Muscle of arm (tissue), 12 donors: ENCODE data around the gene KLC3. TPM values are rescaled to one million over a fixed set of nuclear protein-coding genes. Genes with fewer than 3 reads are reported as not detected.

Source experiments
- DNase-seq: peaks from one replicate; pipeline ENCODE4 v3.0.0-alpha.2; 2013
- polyA plus RNA-seq, 12 donors: library from polyadenylated mRNA; unstranded; fragments of 120-200 nt; gene quantifications; one replicate each; pipeline ENCODE4 v1.2.1, GENCODE V29; 2013; ENCODE audit not compliant: insufficient read length in 12 of 12

Gene KLC3
- polyA plus RNA-seq, 12 donors, result 0.12 to 23.1 (median 0.25) TPM; not detected in 3

- no peak for DNase-seq
Observed at GRCh38 chr19:45347570-45348366, 7.2 kb downstream of the KLC3 start.

DNA sequence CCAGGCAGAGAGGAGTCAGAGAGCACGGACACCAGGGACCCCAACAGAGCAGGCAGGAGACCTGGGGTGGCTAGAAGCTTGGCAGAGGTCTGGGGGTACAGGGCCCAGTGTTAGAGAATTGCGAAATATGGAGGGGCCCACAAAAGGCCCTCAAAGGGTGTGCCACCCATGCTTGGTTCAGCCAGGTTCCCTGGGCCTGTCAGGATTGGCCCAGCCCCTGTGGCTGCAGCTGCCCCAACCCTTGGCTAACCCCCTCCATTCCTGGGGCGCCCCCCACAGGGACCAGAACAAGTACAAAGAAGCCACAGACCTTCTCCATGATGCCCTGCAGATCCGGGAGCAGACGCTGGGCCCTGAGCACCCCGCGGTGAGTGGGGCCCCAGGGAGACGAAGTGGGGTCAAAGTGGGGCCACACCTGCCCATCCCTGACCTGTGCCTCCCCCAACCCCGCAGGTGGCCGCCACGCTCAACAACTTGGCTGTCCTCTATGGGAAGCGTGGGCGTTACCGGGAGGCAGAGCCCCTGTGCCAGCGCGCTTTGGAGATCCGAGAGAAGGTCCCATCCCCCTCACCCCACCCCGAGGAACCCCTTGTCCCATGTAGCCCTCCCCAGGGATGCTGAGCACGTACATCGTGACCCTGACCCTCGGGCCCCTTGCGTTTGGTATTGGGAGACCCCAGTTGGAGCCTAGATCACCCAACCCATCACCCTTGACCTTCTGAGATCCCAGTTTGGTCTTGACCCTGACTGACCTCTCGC, 8.0 kb downstream of the KLC3 start:
- no peak for DNase-seq

GRCh38 chr19:45349126-45349415, 8.5 kb downstream of the KLC3 start:
- no peak for DNase-seq

GRCh38 chr19:45349430-45349941, 8.9 kb downstream of the KLC3 start:
- no peak for DNase-seq

DNA sequence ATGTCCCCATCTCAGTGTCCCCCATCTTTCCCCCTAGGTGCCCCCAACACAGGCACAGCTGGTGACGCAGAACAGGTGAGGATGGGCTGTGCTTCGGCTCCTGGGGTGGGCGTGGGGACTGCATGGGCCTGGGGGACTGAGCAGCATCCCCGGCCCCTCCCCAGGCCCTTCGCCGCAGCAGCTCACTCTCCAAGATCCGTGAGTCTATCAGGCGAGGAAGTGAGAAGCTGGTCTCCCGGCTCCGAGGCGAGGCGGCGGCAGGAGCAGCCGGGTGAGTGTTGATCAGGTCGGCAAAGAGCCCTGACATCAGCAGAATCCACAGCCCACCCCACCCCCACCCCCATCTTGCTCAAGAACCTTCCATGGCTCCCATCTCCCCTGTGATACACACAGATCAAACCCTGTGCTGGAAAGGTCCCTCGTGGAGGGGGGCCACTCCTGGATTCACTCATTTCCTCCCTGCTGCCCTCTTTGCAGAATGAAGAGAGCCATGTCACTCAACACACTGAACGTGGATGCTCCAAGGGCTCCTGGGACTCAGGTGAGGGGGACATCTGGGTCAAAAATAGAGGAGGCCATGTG, 10.0 kb downstream of the KLC3 start:
- DNase-seq, result no peak

GRCh38 chr19:45351401-45351952, 10.9 kb downstream of the KLC3 start:
- DNase-seq, result no peak

DNA sequence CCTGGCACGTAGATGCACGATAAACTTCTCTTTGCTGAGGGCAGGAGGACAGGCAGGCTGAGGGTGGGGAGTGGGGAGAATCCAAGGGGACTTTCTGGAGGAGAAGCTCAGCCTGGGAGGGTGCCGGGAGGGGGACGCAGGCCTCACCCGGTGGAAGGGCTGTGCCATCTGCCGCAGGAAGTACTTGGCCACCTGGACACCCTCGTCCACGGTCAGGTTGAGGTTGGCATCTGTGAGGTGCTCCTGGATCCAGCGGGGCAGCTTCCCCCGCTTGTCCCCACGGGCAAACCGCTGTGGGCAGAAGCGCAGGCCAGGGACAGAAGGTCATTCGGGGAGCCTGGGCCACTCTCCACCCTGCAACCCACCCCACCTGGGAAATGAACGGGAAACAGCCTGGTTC, 11.5 kb downstream of the KLC3 start:
- no peak for DNase-seq

DNA sequence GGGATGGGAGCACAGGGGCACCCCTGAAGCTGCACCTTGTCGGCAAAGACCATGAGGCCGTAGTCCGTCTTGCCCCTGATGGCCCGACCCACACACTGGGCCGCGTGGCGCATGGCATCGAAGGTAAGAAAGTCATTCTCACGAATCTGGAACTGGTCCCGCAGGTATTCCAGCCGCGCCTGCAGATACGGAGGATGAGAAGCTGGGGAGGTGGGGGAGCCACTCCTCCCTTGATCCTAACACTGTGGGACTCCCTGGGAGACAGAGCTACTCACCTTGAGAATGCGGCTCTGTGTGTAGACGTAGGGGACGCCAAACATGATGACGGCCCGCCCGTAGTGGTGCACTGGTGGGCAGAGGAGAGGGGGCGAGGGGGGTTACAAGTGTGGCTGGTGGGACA, 11.9 kb downstream of the KLC3 start:
- DNase-seq, result no peak

GRCh38 chr19:45352914-45353796, 12.6 kb downstream of the KLC3 start:
- DNase-seq, result no peak

DNA sequence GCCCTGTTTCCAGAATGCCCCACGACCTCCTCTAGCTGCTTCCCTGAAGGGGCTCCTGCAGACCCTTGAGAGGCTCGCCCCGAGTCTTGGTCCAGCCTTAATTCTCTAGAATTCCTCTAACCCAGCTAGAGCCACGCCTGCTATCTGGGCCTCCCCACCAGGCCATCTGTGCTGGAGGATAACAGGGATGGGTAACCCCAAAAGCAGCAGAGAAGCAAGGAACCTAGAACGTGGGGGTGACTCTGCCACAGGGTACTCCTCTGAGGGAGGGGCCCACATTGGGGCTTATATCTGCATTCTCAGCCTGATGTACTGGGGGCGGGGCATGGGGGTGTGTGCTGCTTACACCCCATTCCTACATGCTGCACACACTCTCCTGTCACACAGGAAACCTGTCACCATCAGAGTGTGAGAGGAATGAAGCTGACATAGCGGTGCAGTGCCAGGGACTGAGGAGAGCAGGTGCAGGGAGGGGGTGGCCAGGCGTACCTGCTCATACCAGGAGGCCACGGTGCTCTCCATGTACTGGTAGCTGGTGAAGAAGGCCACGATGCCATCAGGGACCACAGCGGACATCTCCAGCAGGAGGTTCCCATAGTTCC, 13.8 kb downstream of the KLC3 start:
- no peak for DNase-seq

DNA sequence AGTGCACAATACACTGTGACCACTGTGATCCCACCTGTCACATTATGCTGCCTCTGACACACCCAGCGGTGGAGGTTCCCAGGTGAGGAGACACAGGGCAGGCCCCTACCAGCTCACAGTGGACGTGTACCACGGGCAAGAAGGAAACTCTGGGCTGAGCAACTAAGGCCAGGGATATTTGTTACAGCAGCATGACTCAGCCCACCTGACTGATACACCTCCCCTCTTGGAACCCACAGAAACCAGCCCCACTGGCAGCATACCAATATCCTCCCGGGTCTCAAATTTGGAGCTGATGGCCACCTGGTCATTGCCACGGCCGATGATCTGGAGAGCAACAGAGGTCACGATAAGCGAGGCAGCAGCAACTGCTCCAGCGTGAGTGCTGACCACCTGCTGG, 14.9 kb downstream of the KLC3 start:
- no peak for DNase-seq

DNA sequence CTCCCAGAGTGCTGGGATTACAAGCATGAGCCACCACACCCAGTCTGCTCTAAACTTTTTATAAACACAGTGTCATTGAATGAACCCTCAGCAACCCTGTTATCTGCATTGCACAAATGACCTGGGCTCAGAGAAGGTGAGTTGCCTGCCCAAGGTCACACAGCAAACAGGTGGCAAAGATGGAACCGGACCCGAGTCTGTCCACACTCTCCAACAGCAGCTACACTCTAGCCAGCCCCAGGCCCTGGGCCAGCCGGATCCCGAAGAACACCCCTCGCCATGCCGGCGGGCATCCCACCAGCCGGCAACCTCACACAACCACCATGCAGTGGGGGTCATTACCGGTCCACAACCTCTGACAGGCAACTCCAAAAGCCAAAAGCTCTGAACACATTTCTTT, 15.4 kb downstream of the KLC3 start:
- DNase-seq, result no peak

DNA sequence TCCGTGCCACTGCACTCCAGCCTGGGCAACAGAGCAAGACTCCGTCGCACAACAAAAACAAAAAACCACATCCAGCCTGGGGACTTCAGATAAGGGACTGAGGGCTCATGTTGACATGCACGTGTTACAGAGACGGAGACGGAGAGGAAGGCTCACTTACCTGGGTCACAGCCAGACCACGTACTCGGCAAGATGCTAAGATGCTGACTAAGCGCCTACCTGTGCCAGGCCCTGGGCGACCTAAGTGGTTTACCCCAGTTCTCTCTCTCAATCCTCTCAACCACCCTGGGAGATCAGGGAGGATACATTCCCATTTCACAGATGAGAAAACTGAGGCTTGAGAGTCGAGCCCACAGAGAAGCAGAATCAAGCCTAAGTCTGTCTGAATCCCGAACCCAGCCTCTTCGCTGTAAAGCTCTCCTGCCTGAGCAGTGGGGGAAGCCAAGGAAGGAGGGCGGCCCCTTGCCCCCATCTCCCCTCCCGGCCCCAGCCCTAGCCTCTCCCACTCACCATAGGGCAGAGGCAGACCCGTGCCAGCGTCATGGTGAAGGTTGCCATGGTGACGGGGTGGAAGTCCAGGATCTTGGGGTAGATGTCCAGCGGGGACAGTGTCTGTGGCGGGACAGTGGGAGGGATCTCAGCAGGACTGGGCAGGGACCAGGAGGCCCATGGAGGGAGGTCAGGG, 16.4 kb downstream of the KLC3 start:
- no peak for DNase-seq

- DNase-seq, result no peak
Observed at GRCh38 chr19:45357445-45357783, 16.9 kb downstream of the KLC3 start.

DNA sequence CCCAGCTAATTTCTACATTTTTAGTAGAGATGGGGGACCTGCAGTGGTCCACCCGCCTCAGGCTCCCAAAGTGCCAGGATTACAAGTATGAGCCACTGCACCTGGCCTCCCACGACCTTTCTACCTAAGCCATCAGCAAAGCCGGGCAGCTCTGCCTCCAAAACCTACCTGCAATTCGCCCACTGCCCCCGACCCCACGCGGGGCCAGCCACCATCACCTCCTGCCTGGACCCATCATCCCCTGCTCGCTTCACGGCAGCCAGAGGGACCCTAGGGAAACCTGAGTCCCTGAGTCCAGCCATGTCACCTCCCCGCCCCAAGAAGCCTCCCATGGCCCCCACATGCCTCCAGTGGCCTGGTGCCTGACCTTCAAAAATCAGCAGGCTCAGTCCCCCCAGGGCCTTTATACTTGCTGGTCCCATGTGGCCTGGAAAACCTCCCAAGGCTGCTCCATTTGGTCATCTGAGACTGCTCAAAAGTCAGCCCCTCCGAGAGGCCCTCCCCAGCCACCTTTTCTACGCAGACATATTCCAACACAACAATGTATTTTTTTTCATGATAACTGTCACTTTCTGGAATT, 17.8 kb downstream of the KLC3 start:
- no peak for DNase-seq

DNA sequence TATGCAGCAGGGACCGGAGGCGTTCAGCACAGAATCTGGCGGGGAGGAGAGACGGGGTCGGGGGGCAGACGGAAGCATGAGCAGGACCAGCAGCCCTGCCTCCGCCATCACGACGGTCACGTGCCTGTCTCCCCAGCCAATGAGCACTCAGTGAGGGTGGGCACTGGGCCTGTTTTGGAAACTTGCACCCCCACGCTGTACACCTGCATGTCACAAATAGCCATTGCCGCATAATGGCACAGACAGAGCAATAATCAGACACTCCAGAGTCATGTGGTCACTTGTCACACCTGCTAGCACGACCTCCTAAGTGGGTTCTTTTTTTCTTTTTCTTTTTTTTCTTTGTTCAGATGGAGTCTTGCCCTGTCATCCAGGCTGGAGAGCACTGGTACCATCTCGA, 21.1 kb downstream of the KLC3 start:
- DNase-seq, result no peak

DNA sequence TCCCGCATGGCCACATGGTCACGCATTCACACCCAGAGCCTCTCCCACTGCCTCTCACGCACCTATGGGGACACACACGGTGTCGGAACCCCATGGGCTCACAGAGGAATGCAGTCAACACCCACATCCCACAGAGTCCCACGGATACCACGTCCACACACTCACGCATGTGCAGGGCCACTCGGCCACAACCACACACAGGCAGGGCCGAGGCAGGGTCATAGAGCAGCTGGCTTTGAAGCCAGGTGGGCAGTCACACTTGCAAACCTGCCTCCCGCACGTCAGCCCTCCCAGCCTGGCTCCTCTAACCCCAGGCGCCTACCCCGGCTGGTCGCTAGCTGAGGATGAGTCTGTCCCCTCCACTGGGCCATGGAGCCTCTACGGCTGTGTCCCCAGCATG, 21.7 kb downstream of the KLC3 start:
- no peak for DNase-seq

GRCh38 chr19:45363861-45364459, 23.4 kb downstream of the KLC3 start:
- no peak for DNase-seq

DNA sequence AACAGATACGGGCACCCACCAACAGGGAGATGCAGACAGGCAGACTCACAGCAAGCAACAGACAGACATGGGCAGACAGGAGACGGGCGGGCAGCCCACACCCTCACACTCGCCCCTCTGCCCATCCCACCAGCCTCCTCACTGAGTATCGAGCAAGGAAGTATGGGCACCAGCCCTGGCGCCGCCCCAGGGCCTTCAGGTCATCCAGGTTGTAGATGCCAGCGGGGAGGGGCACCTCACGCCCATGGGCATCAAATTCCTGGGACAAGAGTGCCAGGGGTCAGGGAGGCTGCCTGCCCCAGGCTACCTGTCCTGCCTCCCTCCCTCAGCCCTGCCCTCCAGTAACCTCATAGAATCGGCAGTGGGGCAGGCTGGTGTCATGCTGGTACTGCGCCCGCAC, 24.1 kb downstream of the KLC3 start:
- no peak for DNase-seq

DNA sequence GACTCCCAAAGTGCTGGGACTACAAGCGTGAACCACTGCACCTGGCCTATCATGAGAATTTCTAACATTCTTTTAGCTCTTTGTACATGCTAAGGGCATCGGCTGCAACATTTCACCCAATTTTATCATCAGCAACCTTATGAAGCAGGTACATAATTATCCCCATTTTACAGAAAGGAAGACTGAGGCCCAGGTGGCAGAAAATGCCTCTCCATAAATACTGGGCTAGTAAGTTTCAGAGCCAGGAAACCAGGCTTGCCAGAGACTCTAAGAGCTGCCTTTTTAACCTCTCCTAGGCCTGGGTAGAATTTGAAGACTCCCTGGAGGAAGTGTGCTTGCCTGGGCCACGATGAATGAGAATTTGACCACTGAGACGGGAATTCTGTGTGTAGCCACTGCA, 27.6 kb downstream of the KLC3 start:
- DNase-seq, result no peak
